Lower lobe of right lung (tissue), 2 donors: ENCODE data around the gene ZNF469. TPM values are rescaled to one million over a fixed set of nuclear protein-coding genes. Genes with fewer than 3 reads are reported as not detected.

Experiments
- ATAC-seq, 2 donors: fragments of 200-7000 bp; cut with Tn5 transposase; one replicate each; pipeline ENCODE4 v1.9.1; 2020 to 2022; ENCODE audit warnings: mild to moderate bottlenecking in 2 of 2, moderate library complexity in 2 of 2
- DNase-seq: peaks from one replicate; pipeline ENCODE4 v3.0.0-alpha.2; 2020
- H3K27ac ChIP-seq: fragments of 200-600 bp; one replicate; pipeline ENCODE4 v1.8.0; 2022
- H3K27me3 ChIP-seq: fragments of 200-600 bp; one replicate; pipeline ENCODE4 v1.8.0; 2022; ENCODE audit warnings: low read depth
- H3K36me3 ChIP-seq: fragments of 200-600 bp; one replicate; pipeline ENCODE4 v1.8.0; 2022; ENCODE audit warnings: mild to moderate bottlenecking
- H3K4me1 ChIP-seq: fragments of 200-600 bp; one replicate; pipeline ENCODE4 v1.8.0; 2022
- H3K4me3 ChIP-seq: fragments of 200-600 bp; one replicate; pipeline ENCODE4 v1.8.0; 2022; ENCODE audit warnings: mild to moderate bottlenecking
- H3K9me3 ChIP-seq: fragments of 200-600 bp; one replicate; pipeline ENCODE4 v1.8.0; 2022
- intact Hi-C: fragments of 100-400 bp; cut with DNase I; formaldehyde crosslinking; loops from one replicate; pipeline ENCODE4 v1.11.0; 2022
- total RNA-seq: library from RNA; stranded (reverse); fragmentation: NEBNext Ultra II Directional; extraction: Animal tissue kit (Norgen Biotek cat#: 25700); gene quantifications from one replicate; pipeline ENCODE4 v1.2.1, GENCODE V29; 2021
- TF ChIP-seq, protein P1 (sequence below): fragments of 200-600 bp; IDR thresholded peaks from one replicate; pipeline ENCODE4 v1.8.0; 2022; ENCODE audit warnings: antibody characterized with exemption, mild to moderate bottlenecking
- donor health status: DM: no; HTN: yes; CAD: no; lungs with severe emphysema.

The ZNF469 gene
- total RNA-seq, 1 donor from 2014 or later: 2.0 TPM

- no peaks in the 10 kb centered on the region for H3K9me3 ChIP-seq
- TF ChIP-seq, protein P1, sequence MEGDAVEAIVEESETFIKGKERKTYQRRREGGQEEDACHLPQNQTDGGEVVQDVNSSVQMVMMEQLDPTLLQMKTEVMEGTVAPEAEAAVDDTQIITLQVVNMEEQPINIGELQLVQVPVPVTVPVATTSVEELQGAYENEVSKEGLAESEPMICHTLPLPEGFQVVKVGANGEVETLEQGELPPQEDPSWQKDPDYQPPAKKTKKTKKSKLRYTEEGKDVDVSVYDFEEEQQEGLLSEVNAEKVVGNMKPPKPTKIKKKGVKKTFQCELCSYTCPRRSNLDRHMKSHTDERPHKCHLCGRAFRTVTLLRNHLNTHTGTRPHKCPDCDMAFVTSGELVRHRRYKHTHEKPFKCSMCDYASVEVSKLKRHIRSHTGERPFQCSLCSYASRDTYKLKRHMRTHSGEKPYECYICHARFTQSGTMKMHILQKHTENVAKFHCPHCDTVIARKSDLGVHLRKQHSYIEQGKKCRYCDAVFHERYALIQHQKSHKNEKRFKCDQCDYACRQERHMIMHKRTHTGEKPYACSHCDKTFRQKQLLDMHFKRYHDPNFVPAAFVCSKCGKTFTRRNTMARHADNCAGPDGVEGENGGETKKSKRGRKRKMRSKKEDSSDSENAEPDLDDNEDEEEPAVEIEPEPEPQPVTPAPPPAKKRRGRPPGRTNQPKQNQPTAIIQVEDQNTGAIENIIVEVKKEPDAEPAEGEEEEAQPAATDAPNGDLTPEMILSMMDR: no peak
- no peaks in the 10 kb centered on the region for H3K4me1 ChIP-seq
- no peak overlapping the region for H3K4me3 ChIP-seq
- DNase-seq (no peak), ATAC-seq (no peak)
- no peak overlapping the region for H3K27ac ChIP-seq
- no peaks in the 10 kb centered on the region for H3K27me3 ChIP-seq
- no peaks in the 10 kb centered on the region for H3K36me3 ChIP-seq
- intact Hi-C loops: no loop called here
These were observed 33.4 kb upstream of the ZNF469 start for GRCh38 chr16:88349153-88349902.

- H3K36me3 ChIP-seq: no peaks in the 10 kb centered on the region
- TF ChIP-seq, protein P1: no peak
- H3K9me3 ChIP-seq: no peaks in the 10 kb centered on the region
- ATAC-seq (no peak), DNase-seq (peak; percentile 33)
- no peaks in the 10 kb centered on the region for H3K4me1 ChIP-seq
- no peak overlapping the region for H3K4me3 ChIP-seq
- no peaks in the 10 kb centered on the region for H3K27me3 ChIP-seq
- intact Hi-C loops: no loop called here
- no peak overlapping the region for H3K27ac ChIP-seq
These were observed 32.6 kb upstream of the ZNF469 start for GRCh38 chr16:88349903-88350900.

- Histone ChIP-seq H3K4me3 (no peak overlapping the region), H3K4me1 (no peaks in the 10 kb centered on the region), H3K9me3 (no peaks in the 10 kb centered on the region), H3K36me3 (no peaks in the 10 kb centered on the region), H3K27ac (no peak overlapping the region), H3K27me3 (no peaks in the 10 kb centered on the region)
- TF ChIP-seq, protein P1: no peak
- DNase-seq (peak; percentile 35), ATAC-seq (no peak)
- intact Hi-C loops: no loop called here
These were observed 31.8 kb upstream of the ZNF469 start for GRCh38 chr16:88350922-88351321.

DNA sequence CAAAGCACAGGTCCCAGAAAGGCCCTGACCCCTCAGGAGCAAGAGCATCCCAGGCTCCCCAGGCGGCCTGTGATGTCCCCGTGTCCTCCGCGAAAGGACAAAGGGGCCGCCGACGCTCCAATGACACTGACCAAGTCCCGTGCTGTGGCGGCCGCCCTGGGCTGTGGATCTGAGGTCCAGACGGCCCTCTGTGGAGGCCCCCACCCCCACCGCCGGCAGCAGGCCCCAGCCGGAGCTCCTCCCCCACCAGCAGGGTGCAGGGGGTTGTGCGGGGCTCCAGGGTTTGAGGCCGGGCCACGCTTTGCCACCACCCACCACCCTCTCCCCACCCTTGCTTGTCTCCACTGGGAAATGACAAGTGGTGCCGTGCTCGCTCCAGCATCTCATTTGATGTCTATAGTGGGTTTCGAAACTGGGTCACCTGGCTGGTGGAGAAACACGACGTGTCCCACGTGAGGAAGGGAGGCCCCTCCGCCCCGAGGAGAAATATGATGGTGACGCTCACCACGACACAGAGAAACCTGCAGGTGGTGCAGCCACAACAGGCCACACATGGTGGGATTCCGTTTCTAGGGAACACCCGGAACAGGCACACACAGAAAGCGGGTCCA lies 31.2 kb upstream of the ZNF469 start:
- H3K4me1 ChIP-seq: no peaks in the 10 kb centered on the region
- no peak overlapping the region for H3K4me3 ChIP-seq
- H3K27ac ChIP-seq: no peak overlapping the region
- H3K36me3 ChIP-seq: no peaks in the 10 kb centered on the region
- no peak for ATAC-seq
- H3K9me3 ChIP-seq: no peaks in the 10 kb centered on the region
- TF ChIP-seq, protein P1: no peak
- no peaks in the 10 kb centered on the region for H3K27me3 ChIP-seq
- DNase-seq: peak; percentile 29
- intact Hi-C loops: no loop called here
